Measurements from ENCODE around the gene RAET1G.

DNA sequence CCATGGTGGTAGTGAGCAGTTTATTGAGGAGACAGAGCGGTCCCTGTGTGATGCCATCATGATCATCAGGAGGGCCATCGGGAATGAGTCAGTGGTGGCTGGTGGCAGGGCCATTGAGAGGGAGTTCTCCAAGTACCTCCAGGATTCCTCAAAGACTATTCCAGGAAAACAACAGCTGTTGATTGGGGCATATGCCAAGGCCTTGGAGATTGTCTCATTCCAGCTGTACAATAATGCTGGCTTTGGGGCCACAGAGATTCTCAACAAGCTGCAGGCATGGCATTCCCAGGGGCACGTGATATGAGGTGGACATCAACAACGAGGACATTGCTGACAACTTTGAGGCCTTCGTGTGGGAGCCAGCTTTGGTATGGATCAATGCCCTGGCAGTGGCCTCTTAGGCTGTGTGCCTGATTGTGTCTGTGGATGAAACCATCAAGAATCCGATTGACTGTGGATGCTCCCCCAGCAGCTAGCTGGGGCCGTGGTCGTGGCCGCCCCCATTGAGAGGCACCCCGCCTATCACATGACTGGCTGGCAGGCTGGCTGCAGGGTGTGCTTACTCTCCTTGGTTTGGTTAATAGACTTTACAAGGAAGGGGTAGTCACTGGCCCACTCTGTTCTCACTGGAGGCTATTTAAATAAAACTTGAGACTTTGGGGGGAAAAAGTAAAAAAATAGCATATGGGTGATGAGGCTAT, 41.7 kb downstream of the RAET1G start:
- no peak for TF ChIP-seq YY1 (IDR thresholded peaks at IDR 0.05; ENCODE audit: insufficient read depth, insufficient read length)
- TF ChIP-seq ZNF274 (IDR thresholded peaks at IDR 0.05; ENCODE audit: low read depth, low read length) = no peak
